Measurements from ENCODE around the gene ARMC8. TPM values are rescaled to one million over a fixed set of nuclear protein-coding genes. Genes with fewer than 3 reads are reported as not detected.

The ARMC8 gene
- total and polyA plus RNA-seq, 4 donors: 8.4 to 53.6 (median 22.8) TPM

DNA sequence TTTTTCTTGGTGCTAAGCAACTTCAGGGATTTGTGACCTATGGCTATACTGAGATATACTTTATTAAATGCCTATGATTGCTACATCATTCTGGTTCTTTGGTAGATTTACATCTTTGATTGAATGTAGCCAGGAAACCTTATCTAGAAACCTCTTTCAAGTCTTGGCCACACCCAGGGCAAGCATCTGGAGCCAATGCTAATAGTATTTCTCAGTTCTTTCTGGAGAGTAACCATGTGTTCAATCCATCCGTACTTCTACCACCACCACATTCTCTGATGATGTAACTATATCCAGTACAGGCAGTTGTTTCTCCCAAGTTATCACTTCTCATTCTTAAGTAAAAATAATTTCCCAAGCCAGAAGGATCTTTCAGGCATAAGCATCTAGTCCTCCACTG is 73.5 kb downstream of the ARMC8 start:
- 93% methylated on average over 1 of the region's 1 CpG for WGBS
- no peak for TF ChIP-seq EGR1 (IDR thresholded peaks at IDR 0.05; ENCODE audit: low read depth in 2 of 2)
- TF ChIP-seq HNF4G (IDR thresholded peaks at IDR 0.05): no peak
- TF ChIP-seq, protein P1, sequence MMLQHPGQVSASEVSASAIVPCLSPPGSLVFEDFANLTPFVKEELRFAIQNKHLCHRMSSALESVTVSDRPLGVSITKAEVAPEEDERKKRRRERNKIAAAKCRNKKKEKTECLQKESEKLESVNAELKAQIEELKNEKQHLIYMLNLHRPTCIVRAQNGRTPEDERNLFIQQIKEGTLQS (IDR thresholded peaks at IDR 0.05): no peak
- TF ChIP-seq JUND (IDR thresholded peaks at IDR 0.05): no peak
- no peak for TF ChIP-seq TAF1 (conservative IDR thresholded peaks at IDR 0.05)
- no peak for TF ChIP-seq SP1 (IDR thresholded peaks at IDR 0.05)
- TF ChIP-seq, protein P2, sequence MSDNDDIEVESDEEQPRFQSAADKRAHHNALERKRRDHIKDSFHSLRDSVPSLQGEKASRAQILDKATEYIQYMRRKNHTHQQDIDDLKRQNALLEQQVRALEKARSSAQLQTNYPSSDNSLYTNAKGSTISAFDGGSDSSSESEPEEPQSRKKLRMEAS (IDR thresholded peaks at IDR 0.05): no peak
- TF ChIP-seq NR2F2 (IDR thresholded peaks at IDR 0.05): no peak
- TF ChIP-seq YY1 (IDR thresholded peaks at IDR 0.05): no peak
- TF ChIP-seq RXRA (IDR thresholded peaks at IDR 0.05): no peak
- no peak for TF ChIP-seq FOXA1 (IDR thresholded peaks at IDR 0.05)
- TF ChIP-seq, protein P3, sequence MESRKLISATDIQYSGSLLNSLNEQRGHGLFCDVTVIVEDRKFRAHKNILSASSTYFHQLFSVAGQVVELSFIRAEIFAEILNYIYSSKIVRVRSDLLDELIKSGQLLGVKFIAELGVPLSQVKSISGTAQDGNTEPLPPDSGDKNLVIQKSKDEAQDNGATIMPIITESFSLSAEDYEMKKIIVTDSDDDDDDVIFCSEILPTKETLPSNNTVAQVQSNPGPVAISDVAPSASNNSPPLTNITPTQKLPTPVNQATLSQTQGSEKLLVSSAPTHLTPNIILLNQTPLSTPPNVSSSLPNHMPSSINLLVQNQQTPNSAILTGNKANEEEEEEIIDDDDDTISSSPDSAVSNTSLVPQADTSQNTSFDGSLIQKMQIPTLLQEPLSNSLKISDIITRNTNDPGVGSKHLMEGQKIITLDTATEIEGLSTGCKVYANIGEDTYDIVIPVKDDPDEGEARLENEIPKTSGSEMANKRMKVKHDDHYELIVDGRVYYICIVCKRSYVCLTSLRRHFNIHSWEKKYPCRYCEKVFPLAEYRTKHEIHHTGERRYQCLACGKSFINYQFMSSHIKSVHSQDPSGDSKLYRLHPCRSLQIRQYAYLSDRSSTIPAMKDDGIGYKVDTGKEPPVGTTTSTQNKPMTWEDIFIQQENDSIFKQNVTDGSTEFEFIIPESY (IDR thresholded peaks at IDR 0.05): no peak
- no peak for TF ChIP-seq CTCF (IDR thresholded peaks at IDR 0.05; ENCODE audit: low read depth, low read length, missing input control)
- TF ChIP-seq, protein P4, sequence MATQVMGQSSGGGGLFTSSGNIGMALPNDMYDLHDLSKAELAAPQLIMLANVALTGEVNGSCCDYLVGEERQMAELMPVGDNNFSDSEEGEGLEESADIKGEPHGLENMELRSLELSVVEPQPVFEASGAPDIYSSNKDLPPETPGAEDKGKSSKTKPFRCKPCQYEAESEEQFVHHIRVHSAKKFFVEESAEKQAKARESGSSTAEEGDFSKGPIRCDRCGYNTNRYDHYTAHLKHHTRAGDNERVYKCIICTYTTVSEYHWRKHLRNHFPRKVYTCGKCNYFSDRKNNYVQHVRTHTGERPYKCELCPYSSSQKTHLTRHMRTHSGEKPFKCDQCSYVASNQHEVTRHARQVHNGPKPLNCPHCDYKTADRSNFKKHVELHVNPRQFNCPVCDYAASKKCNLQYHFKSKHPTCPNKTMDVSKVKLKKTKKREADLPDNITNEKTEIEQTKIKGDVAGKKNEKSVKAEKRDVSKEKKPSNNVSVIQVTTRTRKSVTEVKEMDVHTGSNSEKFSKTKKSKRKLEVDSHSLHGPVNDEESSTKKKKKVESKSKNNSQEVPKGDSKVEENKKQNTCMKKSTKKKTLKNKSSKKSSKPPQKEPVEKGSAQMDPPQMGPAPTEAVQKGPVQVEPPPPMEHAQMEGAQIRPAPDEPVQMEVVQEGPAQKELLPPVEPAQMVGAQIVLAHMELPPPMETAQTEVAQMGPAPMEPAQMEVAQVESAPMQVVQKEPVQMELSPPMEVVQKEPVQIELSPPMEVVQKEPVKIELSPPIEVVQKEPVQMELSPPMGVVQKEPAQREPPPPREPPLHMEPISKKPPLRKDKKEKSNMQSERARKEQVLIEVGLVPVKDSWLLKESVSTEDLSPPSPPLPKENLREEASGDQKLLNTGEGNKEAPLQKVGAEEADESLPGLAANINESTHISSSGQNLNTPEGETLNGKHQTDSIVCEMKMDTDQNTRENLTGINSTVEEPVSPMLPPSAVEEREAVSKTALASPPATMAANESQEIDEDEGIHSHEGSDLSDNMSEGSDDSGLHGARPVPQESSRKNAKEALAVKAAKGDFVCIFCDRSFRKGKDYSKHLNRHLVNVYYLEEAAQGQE (IDR thresholded peaks at IDR 0.05): no peak
- TF ChIP-seq GABPA (IDR thresholded peaks at IDR 0.05 in 1 of 2, conservative IDR thresholded peaks at IDR 0.05 in 1 of 2): no peak
- no peak for TF ChIP-seq RAD21 (IDR thresholded peaks at IDR 0.05)

GRCh38 chr3:138263104-138263503 is 76.0 kb downstream of the ARMC8 start:
- no peak overlapping the region for H3K4me3 ChIP-seq (ENCODE audit: low read depth in 1 of 3, low read length in 3 of 3)
- no peaks in the 10 kb centered on the region for H3K27me3 ChIP-seq (ENCODE audit: control insufficient read depth in 4 of 4, insufficient read depth in 4 of 4, low read length in 3 of 4)
- no peaks in the 10 kb centered on the region for H3K9me3 ChIP-seq (ENCODE audit: control insufficient read depth in 4 of 4, low read length in 3 of 4)
- H3K4me1 ChIP-seq (ENCODE audit: control insufficient read depth in 4 of 4, insufficient read depth in 4 of 4, low read length in 3 of 4): no peaks in the 10 kb centered on the region
- 80% methylated on average over 2 of the region's 2 CpGs for WGBS
- H3K36me3 ChIP-seq (ENCODE audit: control insufficient read depth in 4 of 4, insufficient read depth in 3 of 4, low read depth in 1 of 4, low read length in 3 of 4): peaks cover 2 to 5% (median 3%) of the 10 kb centered on the region in 4 donors
- TF ChIP-seq EGR1 (IDR thresholded peaks at IDR 0.05; ENCODE audit: low read depth in 2 of 2) (no peak), HNF4A (conservative IDR thresholded peaks at IDR 0.05) (no peak), NR2F2 (IDR thresholded peaks at IDR 0.05) (no peak), RXRA (IDR thresholded peaks at IDR 0.05) (no peak), HNF4G (IDR thresholded peaks at IDR 0.05) (no peak)
- no peak overlapping the region for H3K27ac ChIP-seq (ENCODE audit: low read depth in 1 of 2, low read length in 2 of 2)
- H3K9ac ChIP-seq (ENCODE audit: low read depth in 1 of 2, low read length in 2 of 2): no peak overlapping the region
- no peak for DNase-seq (ENCODE audit: low spot score)

More for the DNA sequence above, 73.5 kb downstream of the ARMC8 start:
- Histone ChIP-seq H3K4me1 (ENCODE audit: control insufficient read depth in 4 of 4, insufficient read depth in 4 of 4, low read length in 3 of 4) (peaks cover 0 to 4% (median 0%) of the 10 kb centered on the region in 4 donors), H3K36me3 (ENCODE audit: control insufficient read depth in 4 of 4, insufficient read depth in 3 of 4, low read depth in 1 of 4, low read length in 3 of 4) (peaks cover 0 to 4% (median 2%) of the 10 kb centered on the region in 4 donors), H3K9ac (ENCODE audit: low read depth in 1 of 2, low read length in 2 of 2) (no peak overlapping the region), H3K27me3 (ENCODE audit: control insufficient read depth in 4 of 4, insufficient read depth in 4 of 4, low read length in 3 of 4) (no peaks in the 10 kb centered on the region), H3K27ac (ENCODE audit: low read depth in 1 of 2, low read length in 2 of 2) (no peak overlapping the region), H3K4me3 (ENCODE audit: low read depth in 1 of 3, low read length in 3 of 3) (no peak overlapping the region), H3K9me3 (ENCODE audit: control insufficient read depth in 4 of 4, low read length in 3 of 4) (no peaks in the 10 kb centered on the region)
- DNase-seq (ENCODE audit: low spot score): no peak

Measured in liver (tissue), 9 donors.